Lower leg skin (tissue), 3 donors: ENCODE measurements around the gene NUAK2.

Experiments
- CTCF ChIP-seq, 3 donors: fragments of 450-650 bp; IDR thresholded peaks; one replicate each; pipeline ENCODE4 v1.5.1; 2016; ENCODE audit warnings: antibody characterized with exemption in 3 of 3, mild to moderate bottlenecking in 3 of 3, moderate library complexity in 2 of 3
- POLR2A ChIP-seq, 2 donors: fragments of 450-650 bp; IDR thresholded peaks; one replicate each; pipeline ENCODE4 v1.6.1; 2016 to 2017; ENCODE audit warnings: antibody characterized with exemption in 2 of 2, mild to moderate bottlenecking in 1 of 2, moderate library complexity in 1 of 2

- no peak for TF ChIP-seq POLR2A (IDR thresholded peaks at IDR 0.05)
- no peak for TF ChIP-seq CTCF (IDR thresholded peaks at IDR 0.05)
Observed at GRCh38 chr1:205316161-205316566, 5.4 kb downstream of the NUAK2 start.
